ENCODE data around the gene KLRF1.

The KLRF1 gene

DNA sequence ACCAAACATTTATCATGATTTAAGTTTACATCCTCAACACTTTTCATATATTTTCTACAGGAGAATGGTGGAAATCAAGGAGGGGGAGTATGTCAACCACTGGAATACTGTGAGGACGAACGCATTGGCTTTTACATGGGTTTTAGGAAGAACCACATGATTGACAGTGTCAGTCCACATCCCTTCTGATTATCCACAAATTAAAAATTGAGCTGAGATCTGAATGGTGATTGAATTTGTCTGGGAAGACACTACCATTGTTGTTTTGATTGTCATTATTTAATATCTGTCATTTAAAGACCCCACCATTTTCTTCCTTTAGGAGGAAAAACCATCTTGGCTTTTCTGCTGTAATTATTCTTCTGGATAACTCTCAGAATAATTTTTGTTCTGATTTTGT lies 31.3 kb upstream of the KLRF1 start:
- H3K4me3 ChIP-seq (ENCODE audit: low read depth, low read length), result no peak overlapping the region
- H3K36me3 ChIP-seq, result no peaks in the 10 kb centered on the region
- H3K27me3 ChIP-seq, result no peaks in the 10 kb centered on the region; the same call in none of the 2 replicates
- H3K9me3 ChIP-seq, result no peaks in the 10 kb centered on the region
- TF ChIP-seq, protein P1, sequence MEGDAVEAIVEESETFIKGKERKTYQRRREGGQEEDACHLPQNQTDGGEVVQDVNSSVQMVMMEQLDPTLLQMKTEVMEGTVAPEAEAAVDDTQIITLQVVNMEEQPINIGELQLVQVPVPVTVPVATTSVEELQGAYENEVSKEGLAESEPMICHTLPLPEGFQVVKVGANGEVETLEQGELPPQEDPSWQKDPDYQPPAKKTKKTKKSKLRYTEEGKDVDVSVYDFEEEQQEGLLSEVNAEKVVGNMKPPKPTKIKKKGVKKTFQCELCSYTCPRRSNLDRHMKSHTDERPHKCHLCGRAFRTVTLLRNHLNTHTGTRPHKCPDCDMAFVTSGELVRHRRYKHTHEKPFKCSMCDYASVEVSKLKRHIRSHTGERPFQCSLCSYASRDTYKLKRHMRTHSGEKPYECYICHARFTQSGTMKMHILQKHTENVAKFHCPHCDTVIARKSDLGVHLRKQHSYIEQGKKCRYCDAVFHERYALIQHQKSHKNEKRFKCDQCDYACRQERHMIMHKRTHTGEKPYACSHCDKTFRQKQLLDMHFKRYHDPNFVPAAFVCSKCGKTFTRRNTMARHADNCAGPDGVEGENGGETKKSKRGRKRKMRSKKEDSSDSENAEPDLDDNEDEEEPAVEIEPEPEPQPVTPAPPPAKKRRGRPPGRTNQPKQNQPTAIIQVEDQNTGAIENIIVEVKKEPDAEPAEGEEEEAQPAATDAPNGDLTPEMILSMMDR (IDR thresholded peaks at IDR 0.05; ENCODE audit: low read depth, low read length), result no peak
- no peaks in the 10 kb centered on the region for H3K4me1 ChIP-seq
- DNase-seq, result no peak

DNA sequence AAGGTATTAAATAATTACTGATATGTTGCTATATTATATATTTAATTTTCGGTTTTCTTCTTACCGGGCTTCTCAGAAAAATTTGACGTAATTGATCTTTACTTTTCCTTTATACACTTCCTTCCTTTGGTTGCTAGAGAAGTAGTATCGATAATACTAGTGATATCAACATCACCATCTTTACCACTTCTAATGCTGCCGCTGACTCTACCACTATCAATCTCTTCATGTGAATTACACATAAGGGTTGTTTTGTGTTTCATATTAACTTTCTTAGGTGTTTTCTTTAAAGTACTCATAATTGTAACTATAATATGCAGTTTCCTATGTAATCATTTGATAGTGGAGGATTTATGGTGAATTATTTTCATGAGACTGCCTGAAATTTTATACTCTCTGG lies 30.9 kb upstream of the KLRF1 start:
- Histone ChIP-seq H3K36me3 (no peaks in the 10 kb centered on the region), H3K4me3 (ENCODE audit: low read depth, low read length) (no peak overlapping the region), H3K27me3 (no peaks in the 10 kb centered on the region; the same call in none of the 2 replicates), H3K9me3 (no peaks in the 10 kb centered on the region), H3K4me1 (no peaks in the 10 kb centered on the region)
- TF ChIP-seq, protein P1 (IDR thresholded peaks at IDR 0.05; ENCODE audit: low read depth, low read length), result no peak
- no peak for DNase-seq

DNA sequence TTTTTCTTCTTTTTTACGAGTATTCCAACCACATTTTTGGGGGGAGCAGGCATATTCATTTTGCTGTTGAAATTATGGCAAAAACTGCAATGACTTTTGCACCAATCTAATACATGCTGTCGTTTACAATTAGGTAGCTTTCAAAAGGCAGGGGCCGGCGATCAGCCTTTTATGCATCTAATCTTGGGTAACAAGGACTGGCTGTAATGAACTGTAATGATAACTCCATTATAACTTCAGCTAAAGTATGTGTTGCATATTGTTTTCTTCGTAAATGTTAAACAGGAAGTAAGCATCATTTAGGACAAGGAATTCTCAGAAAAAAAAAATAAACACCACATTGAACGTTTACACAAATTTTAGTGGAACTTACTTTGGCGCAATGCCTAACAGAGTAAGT lies 30.3 kb upstream of the KLRF1 start:
- no peaks in the 10 kb centered on the region for H3K4me1 ChIP-seq
- no peaks in the 10 kb centered on the region for H3K9me3 ChIP-seq
- no peak overlapping the region for H3K4me3 ChIP-seq (ENCODE audit: low read depth, low read length)
- H3K36me3 ChIP-seq, result no peaks in the 10 kb centered on the region
- TF ChIP-seq, protein P1 (IDR thresholded peaks at IDR 0.05; ENCODE audit: low read depth, low read length), result no peak
- H3K27me3 ChIP-seq, result no peaks in the 10 kb centered on the region; the same call in none of the 2 replicates
- no peak for DNase-seq

DNA sequence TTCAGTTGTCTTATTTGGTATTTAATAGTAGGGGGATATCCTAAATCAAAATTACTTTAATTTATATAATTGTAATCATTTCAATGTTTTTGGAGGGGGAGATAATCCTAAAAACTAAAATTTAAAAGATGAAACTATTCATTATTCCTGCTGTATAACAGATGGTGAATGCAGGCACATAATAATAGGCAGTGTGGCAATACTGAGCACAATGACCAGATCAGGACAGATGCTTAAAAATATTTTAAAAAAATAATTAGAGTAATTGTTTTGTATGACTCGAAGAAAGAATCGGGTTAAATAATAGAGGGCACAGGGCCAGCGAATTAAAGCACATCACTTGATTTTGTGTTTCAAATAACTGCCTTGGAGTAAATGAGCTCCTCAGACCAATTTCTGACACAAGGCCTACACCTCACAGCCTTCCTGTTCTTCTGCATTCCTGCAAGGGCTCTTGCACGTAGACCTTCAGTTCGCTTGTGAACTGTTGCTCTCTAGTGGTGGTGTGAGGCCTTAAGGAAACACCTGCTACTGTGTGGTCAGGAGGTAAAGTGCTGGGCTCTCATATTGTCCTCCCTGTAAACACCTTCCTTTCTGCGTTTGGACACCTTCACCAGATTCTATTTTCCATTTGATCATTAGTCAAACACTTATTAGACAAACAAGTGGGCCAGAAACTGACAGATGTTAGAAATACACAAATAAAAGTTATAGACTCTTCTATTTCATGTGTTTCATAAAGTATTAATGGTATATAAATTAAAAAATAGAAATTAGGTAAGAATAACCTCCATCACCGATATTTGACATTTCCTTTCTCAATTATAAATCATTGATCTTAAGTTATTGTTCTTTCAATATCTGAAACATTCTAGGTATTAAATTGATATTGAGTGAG lies 29.3 kb upstream of the KLRF1 start:
- Histone ChIP-seq H3K36me3 (no peaks in the 10 kb centered on the region), H3K27me3 (no peaks in the 10 kb centered on the region; the same call in none of the 2 replicates), H3K9me3 (no peaks in the 10 kb centered on the region), H3K4me1 (no peaks in the 10 kb centered on the region), H3K4me3 (ENCODE audit: low read depth, low read length) (no peak overlapping the region)
- TF ChIP-seq, protein P1 (IDR thresholded peaks at IDR 0.05; ENCODE audit: low read depth, low read length), result peak; percentile 23; the same call in 1 of the 2 replicates
- no peak for DNase-seq

DNA sequence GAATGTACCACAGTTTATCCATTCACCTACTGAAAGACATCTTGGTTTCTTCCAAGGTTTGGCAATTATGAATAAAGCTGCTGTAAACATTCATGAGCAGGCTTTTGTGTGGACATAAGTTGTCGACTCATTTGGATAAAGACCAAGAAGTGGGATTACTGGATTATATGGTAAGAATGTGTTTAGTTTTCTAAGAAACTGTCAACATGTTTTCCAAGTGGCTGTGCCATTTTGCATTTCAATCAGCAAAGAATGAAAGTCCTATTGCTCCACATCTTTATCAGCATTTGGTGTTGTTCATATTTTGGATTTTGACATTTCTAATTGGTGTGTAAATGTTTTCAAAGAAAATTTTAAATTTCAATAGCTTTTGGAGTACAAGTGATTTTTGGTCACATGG lies 27.3 kb upstream of the KLRF1 start:
- H3K4me1 ChIP-seq, result no peaks in the 10 kb centered on the region
- DNase-seq, result no peak
- no peaks in the 10 kb centered on the region; the same call in none of the 2 replicates for H3K27me3 ChIP-seq
- no peak overlapping the region for H3K4me3 ChIP-seq (ENCODE audit: low read depth, low read length)
- no peaks in the 10 kb centered on the region for H3K9me3 ChIP-seq
- H3K36me3 ChIP-seq, result no peaks in the 10 kb centered on the region
- TF ChIP-seq, protein P1 (IDR thresholded peaks at IDR 0.05; ENCODE audit: low read depth, low read length), result no peak

DNA sequence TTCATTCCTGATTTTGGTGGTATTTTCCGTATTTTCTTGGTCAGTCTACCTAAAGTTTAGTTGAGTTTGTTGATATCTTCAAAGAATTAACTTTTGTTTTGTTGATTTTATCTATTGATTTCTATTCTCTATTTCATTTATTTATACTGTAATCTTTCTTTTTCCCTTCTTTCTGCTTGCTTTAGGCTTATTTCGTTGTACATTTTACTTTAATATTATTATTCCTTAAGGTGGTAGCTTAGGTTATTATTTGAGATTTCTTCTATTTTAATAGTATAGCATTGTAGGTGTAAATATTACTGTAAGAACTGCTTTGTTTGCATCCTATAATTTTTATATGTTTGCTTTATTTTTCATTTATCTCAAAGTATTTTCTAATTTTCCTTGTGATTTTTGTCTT lies 21.4 kb upstream of the KLRF1 start:
- H3K36me3 ChIP-seq, result no peaks in the 10 kb centered on the region
- TF ChIP-seq, protein P1 (IDR thresholded peaks at IDR 0.05; ENCODE audit: low read depth, low read length), result no peak
- no peaks in the 10 kb centered on the region for H3K4me1 ChIP-seq
- peaks cover 5% of the 10 kb centered on the region for H3K27me3 ChIP-seq
- H3K4me3 ChIP-seq (ENCODE audit: low read depth, low read length), result no peak overlapping the region
- no peak for DNase-seq
- no peaks in the 10 kb centered on the region for H3K9me3 ChIP-seq

Measured in BE2C (cell line).